C4-2B (cell line): Measurements from ENCODE around the gene ACAN.

Experiments
- H3K27ac ChIP-seq: fragments of 450-650 bp; 2 replicates; pipeline ENCODE4 v1.5.1; 2017
- ZFX ChIP-seq: fragments of 450-650 bp; IDR thresholded peaks from 2 replicates; pipeline ENCODE4 v1.6.1; 2017
- TF ChIP-seq, protein P1 (sequence below): fragments of 450-650 bp; conservative IDR thresholded peaks from 2 replicates; pipeline ENCODE4 v1.5.1; 2017; ENCODE audit warnings: mild to moderate bottlenecking

ACAN gene

DNA sequence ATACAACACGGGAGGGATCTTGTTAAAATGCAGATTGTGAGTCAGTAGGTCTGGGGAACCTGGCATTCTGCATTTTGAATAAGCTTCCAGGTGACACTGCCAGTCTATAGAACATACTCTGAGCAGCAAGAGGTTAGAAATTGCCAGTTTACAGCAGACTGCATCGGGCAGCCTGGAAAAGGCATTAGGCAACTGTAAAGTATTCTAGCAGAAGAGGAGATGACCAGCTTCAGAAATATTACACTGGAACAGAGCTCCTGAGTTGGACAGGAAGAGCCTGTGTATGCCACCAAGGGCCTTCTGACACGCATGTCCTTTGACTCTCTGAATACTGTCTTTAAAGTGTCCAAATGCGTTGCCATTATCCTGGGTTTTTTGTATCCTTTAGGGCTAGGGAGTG lies 2.5 kb upstream of the ACAN start:
- no peak overlapping the region for H3K27ac ChIP-seq
- TF ChIP-seq, protein P1, sequence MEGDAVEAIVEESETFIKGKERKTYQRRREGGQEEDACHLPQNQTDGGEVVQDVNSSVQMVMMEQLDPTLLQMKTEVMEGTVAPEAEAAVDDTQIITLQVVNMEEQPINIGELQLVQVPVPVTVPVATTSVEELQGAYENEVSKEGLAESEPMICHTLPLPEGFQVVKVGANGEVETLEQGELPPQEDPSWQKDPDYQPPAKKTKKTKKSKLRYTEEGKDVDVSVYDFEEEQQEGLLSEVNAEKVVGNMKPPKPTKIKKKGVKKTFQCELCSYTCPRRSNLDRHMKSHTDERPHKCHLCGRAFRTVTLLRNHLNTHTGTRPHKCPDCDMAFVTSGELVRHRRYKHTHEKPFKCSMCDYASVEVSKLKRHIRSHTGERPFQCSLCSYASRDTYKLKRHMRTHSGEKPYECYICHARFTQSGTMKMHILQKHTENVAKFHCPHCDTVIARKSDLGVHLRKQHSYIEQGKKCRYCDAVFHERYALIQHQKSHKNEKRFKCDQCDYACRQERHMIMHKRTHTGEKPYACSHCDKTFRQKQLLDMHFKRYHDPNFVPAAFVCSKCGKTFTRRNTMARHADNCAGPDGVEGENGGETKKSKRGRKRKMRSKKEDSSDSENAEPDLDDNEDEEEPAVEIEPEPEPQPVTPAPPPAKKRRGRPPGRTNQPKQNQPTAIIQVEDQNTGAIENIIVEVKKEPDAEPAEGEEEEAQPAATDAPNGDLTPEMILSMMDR, result no peak
- no peak for TF ChIP-seq ZFX

DNA sequence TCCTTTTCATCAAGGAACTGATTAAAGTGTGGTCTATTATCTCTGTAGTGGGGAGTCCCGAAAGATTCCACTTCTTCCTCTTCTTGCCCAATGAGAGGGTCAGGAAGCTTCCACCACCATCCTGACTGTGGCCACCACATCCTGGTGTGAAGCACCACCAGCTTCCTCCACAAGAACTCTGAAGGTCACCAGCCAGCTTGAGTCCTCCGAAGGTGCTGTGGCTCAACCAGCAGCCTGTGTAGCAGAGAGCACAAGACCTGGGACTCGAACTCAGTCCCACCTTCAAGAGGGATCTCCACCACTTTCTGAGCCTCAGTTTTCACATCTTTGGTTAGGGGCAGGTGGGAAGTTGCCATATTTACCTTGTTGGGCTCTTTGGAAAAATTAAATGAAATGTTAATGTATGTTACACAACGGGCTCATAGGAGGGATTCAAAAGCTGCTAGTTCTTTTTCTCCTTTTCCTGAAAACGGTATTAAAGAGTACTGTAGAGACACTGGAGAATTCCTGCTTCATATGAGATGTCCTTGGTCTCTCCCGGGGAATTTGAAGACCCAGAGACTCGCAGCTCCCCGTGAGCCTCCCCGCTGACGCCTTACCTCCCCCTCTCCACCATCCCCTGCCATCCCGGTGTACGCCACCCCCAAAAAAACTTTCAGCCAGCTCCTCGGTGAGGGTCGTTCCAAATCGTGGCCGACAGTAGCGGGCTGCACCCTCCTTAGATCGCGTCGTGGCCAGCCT lies 816 bp upstream of the ACAN start:
- no peak overlapping the region for H3K27ac ChIP-seq
- TF ChIP-seq ZFX, result no peak
- TF ChIP-seq, protein P1, result no peak

DNA sequence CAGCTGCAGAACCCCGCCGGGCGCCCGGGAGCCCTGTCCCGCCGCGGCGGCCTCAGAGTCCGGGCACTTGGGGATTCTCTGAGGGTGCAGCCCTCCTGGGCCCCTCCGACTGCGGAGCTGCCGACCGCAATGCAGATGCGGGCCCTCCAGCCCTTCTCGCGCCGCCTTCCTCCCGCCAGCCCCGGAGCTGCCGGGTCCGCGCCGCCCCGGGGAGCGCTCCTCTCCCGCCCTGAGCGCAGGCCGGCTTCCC lies 320 bp upstream of the ACAN start:
- TF ChIP-seq, protein P1, result no peak
- H3K27ac ChIP-seq, result no peak overlapping the region

DNA sequence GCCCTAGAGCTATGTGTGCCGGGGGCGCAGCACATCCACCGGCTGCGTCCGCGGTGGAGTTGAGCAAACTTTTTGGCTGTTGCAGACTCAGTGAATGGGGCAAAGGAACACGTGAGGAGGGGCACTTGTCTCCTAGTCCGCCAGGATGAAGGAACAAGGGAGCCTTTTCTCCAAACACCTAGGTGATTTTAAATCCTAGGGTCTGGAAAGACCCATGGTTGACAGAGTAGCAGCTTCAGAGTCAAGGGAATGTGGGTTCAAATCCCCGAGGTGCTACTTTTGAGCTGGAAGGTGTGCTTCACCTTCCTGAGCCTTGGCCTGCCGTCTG lies 648 bp downstream of the ACAN start:
- H3K27ac ChIP-seq, result no peak overlapping the region
- TF ChIP-seq, protein P1, result no peak
- no peak for TF ChIP-seq ZFX

DNA sequence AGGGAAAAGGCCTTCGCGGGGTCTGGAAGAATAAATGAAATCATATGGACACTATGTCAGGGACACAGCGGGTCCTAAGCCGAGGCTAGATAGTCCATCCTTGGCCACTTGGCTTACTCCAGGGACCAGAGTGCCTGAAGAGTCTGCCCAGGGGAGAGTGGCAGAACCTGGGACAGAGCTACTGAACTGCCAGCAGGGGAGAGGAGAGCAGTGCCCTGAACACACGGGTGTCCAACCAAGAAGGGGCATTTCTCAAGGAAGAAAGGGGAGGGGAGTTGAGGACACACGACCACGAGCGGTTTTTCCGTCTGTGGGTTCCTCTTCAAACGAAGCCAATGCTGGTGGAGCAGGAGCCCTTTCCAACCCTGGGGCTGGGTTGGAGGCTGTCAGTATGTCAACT lies 1.0 kb downstream of the ACAN start:
- TF ChIP-seq, protein P1, result no peak
- no peak for TF ChIP-seq ZFX
- H3K27ac ChIP-seq, result no peak overlapping the region

DNA sequence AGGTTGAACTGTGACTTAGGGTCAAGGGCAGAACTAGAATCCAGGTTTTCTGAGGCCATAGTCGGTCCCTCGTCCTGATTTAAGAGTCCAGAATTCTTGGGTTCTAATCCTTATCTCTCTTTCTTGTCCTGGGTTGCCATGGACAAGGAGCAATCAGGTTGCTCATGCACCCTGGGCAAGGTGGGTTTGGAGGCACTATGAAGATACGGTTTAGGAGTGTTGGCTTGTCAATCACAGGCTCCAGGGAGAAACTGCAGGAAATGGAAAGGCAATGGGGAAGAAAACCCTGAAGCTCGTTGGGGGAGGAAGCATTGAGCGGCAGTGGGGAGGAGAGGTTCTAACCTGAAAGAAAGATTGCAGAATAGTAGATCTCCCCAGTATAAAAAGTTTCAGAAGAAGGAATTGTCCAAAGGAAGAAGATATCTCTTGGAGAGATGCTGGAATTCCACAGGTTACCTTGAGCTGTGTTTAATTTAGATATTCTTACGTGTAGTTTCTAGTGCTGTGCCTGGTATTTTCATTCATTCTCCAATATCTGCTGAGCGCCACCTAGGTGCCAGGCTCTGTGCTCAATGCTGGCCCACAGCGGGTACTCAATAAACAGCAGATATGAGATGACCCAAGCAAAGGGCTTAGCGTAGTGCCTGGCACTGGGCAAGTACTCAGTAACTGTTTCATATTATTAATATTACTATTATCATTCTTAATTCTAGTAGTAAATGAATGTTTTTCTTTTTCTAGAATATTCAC lies 2.0 kb downstream of the ACAN start:
- no peak overlapping the region for H3K27ac ChIP-seq
- TF ChIP-seq, protein P1, result peak; percentile 65
- TF ChIP-seq ZFX, result no peak

DNA sequence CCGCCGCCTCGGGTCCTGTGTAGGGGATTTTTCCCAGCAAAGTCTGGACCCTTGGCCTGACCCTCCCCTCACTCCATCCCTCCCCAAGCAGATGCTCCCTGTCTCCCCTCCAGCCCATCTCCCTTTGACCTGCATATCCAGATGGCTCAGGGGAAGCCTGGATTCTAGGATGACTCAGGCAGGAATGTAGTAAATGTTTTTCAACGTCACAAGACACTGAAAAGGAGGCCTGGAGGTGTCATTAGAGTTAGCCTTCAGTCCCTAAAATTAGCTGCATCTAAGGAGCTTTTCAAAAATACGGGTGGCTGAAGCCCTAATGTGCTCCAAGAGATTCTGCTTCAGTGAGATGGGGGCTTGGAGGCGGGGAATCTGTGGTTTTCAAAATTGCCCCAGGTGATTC lies 7.2 kb downstream of the ACAN start:
- no peak overlapping the region for H3K27ac ChIP-seq
- TF ChIP-seq ZFX, result no peak
- TF ChIP-seq, protein P1, result no peak
